GM12864 (cell line): ENCODE results near the gene KASH5.
A peak's percentile ranks its signal among the peaks of the same experiment; 100 is the strongest.

ENCODE experiments used
- DNase-seq: peaks from one replicate; pipeline ENCODE4 v3.0.0-alpha.2; 2011; ENCODE audit warnings: low read depth
- H3K4me3 ChIP-seq: 2 replicates; pipeline ENCODE4 v1.5.1; 2011; ENCODE audit warnings: mild to moderate bottlenecking, low read depth, low read length, control low read depth
- TF ChIP-seq, protein P1 (sequence below): IDR thresholded peaks from 2 replicates; pipeline ENCODE4 v1.5.1; 2011; ENCODE audit warnings: low read depth, mild to moderate bottlenecking, moderate library complexity, low read length, control low read depth, inconsistent platforms; ENCODE audit errors: missing control alignments

Gene KASH5

DNA sequence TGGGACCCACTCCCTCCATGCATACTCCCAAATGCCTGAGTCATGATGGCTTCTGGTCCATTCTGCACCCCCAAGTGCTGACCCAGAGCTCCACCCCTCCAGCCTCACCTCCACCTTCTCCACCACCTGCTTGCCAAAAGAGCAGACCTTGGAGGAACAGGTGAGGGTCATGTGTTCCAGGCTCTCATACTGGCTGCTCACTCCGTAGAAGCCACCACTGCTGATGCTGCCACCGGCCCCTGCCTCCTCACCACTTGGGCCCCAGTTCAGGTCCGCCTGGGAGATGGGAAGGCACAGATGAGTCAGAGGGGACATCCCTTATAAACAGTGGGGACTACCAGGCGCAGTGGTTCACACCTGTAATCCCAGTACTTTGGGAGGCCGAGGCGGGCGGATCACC lies 44.9 kb upstream of the KASH5 start:
- TF ChIP-seq, protein P1, sequence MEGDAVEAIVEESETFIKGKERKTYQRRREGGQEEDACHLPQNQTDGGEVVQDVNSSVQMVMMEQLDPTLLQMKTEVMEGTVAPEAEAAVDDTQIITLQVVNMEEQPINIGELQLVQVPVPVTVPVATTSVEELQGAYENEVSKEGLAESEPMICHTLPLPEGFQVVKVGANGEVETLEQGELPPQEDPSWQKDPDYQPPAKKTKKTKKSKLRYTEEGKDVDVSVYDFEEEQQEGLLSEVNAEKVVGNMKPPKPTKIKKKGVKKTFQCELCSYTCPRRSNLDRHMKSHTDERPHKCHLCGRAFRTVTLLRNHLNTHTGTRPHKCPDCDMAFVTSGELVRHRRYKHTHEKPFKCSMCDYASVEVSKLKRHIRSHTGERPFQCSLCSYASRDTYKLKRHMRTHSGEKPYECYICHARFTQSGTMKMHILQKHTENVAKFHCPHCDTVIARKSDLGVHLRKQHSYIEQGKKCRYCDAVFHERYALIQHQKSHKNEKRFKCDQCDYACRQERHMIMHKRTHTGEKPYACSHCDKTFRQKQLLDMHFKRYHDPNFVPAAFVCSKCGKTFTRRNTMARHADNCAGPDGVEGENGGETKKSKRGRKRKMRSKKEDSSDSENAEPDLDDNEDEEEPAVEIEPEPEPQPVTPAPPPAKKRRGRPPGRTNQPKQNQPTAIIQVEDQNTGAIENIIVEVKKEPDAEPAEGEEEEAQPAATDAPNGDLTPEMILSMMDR: no peak

DNA sequence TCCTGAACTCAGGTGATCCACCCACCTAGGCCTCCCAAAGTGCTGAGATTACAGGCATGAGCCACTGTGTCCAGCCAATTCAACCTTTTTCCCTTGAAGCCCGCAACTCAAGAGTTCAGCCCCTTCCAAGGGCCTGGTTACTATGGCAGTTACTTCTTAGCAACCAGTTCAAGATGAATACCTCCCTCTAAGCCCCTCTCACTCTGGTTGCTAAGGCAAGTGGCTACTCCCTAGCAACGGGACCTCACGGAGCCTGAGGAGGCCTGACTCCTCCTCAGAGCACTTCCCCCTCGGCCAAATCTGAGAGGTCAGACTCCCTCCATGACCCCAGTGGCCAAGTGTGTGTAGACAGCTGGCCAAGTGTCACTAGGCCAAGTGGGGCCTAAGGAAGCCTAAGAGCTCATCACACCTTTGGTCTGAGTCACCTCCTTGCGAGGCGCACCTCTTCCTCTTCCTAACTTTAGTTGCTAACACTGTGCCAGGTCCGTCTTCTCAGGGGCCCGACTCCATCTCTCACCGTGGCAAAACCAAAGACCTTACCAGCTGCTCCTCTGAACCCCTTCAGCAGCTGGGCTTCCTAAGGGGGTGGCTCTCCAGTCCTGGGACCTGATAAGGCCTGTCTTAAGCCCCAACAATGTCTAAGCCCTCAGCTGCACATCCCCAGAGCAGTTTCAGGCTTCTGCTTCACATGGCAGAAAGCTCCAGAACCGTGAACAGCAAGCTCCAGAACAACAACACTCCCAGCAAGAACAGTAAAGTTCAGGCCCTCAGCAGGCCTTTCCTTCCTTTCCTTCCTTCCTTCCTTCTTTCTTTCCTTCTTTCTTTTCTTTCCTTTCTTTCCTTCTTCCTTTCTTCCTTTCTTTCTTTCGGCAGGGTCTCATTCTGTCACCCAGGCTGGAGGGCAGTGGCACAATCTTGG lies 43.3 kb upstream of the KASH5 start:
- no peak for DNase-seq
- TF ChIP-seq, protein P1: no peak

More for the DNA sequence above, 44.9 kb upstream of the KASH5 start:
- DNase-seq: no peak
- no peak overlapping the region for H3K4me3 ChIP-seq

DNA sequence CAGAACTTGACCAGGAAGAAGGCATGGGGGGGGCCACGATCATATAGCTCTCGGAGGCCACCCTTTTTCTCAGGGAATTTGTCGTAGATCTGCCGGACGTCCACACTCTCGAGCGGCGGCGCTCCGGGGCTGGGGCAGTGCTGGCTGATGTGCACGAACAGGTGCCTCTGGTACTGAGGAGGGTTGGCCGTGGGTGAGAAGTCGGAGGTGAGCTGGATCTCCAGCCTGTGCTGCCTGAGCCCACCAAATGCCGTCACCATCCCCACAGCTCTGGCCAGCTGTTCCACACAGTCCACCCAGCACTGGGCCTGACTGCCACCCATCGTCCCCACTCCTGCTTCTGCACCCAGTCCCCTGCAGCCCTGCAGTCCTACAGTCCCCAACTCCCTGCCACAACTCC lies 40.9 kb upstream of the KASH5 start:
- no peak overlapping the region for H3K4me3 ChIP-seq
- DNase-seq: no peak
- TF ChIP-seq, protein P1: no peak

More for the DNA sequence above, 43.3 kb upstream of the KASH5 start:
- no peak overlapping the region for H3K4me3 ChIP-seq

DNA sequence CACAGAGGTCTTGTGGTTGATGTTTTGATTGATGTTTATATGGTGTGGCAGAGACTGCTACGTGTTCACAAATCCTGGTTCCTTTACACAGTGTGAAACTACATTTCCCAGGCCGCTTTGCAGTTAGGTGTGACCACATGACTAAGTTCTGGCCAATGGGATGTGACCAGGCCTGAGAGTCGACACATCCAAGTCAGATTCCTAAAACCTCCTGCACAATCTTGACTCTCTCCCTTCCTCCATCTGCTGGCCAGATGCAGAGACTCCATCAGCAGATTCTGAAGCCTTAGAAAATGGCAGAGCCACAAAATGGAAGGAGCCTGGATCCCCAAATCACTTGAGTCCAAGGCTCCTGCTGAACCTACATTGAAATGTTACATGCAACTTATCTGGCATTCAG lies 40.2 kb upstream of the KASH5 start:
- TF ChIP-seq, protein P1: peak; percentile 10
- no peak overlapping the region for H3K4me3 ChIP-seq
- DNase-seq: no peak

DNA sequence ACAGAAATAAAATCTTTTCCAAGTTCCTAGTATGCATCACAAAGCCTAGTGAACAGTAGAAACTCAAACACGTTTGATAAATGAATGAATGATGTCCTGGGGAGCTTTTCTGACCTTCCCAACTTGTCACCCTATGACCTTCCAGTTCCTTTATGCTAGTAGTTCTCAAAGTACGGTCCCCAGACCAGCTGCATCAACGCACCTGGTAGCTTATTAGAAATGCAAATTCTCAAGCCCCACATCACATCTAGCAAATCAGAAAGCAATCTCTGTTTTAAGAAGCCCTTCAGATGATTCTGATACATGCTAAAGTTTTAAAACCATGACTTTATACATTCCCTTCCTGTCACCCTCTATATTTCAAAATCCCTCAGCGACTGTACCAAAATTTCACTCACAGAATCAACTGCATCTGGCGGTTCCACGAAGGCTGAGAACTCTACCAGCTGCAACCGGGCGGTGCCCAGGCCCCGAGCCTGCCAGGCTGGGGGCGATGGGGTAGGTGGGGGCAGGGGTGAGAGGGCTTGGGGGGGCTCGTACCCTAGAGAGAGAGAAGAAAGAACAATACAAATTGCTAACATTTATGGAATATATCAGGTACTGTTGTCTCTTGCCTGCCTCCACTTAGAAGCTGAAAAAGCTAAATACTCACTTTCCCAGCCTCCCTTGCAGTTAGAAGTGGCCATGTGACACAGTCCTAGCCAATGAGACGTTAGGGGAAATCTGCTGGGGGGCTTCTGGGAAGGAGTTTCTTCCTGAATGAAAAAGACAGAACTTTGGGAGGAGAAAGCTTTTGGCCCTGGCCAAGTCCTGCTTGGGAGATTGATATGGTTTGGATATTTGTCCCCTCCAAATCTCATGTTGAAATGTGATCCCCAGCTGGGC lies 39.5 kb upstream of the KASH5 start:
- no peak for DNase-seq
- H3K4me3 ChIP-seq: no peak overlapping the region
- TF ChIP-seq, protein P1: no peak

DNA sequence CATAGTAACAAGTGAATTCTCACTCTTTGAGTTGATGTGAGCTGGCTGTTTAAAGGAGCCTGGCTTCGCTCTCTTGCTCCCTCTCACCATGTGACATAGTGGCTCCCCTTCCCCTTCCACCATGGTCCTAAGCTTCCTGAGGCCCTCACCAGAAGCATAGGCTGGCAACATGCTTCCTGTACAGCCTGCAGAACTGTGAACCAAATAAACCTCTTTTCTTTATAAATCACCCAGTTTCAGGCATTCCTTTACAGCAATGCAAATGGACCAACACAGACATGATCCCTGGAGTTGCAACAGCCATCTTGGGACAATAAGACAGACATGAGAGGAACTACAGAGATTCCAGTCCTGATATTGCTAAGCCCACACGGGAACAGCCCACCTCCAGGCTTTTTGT lies 38.5 kb upstream of the KASH5 start:
- TF ChIP-seq, protein P1: no peak
- no peak for DNase-seq

More for the DNA sequence above, 38.5 kb upstream of the KASH5 start:
- H3K4me3 ChIP-seq: no peak overlapping the region
